Endodermal cell (in vitro differentiated cells): ENCODE results near the gene DPF3. TPM values are rescaled to one million over a fixed set of nuclear protein-coding genes. Genes with fewer than 3 reads are reported as not detected.
A peak's percentile ranks its signal among the peaks of the same experiment; 100 is the strongest.

Source experiments
- DNase-seq: peaks from one replicate; pipeline ENCODE4 v3.0.0-alpha.2; 2017
- H3K27ac ChIP-seq: 2 replicates; pipeline ENCODE4 v1.5.1; 2013; ENCODE audit warnings: mild to moderate bottlenecking, low read depth, low read length, moderate library complexity
- H3K27me3 ChIP-seq: 2 replicates; pipeline ENCODE4 v1.6.1; 2013; ENCODE audit warnings: mild to moderate bottlenecking, low read length, moderate library complexity; ENCODE audit not compliant: insufficient read depth, control insufficient read depth, poor library complexity, severe bottlenecking
- H3K36me3 ChIP-seq: 2 replicates; pipeline ENCODE4 v1.7.0; 2013; ENCODE audit warnings: mild to moderate bottlenecking, low read length, moderate library complexity; ENCODE audit not compliant: control insufficient read depth, insufficient read depth
- H3K4me1 ChIP-seq: one replicate; pipeline ENCODE4 v1.7.0; 2013; ENCODE audit warnings: low read length; ENCODE audit not compliant: control insufficient read depth, insufficient read depth
- H3K4me3 ChIP-seq: 2 replicates; pipeline ENCODE4 v1.5.1; 2013; ENCODE audit warnings: mild to moderate bottlenecking, low read length, moderate library complexity
- H3K9ac ChIP-seq: 2 replicates; pipeline ENCODE4 v1.6.1; 2013; ENCODE audit warnings: mild to moderate bottlenecking, low read length, moderate library complexity; ENCODE audit not compliant: poor library complexity, severe bottlenecking; ENCODE audit errors: extremely low read depth
- H3K9me3 ChIP-seq: 2 replicates; pipeline ENCODE4 v1.6.1; 2013; ENCODE audit warnings: mild to moderate bottlenecking, low read length, moderate library complexity; ENCODE audit not compliant: control insufficient read depth
- H3K27ac Mint-ChIP-seq: 2 replicates; pipeline ENCODE4 v1.8.0; 2020; ENCODE audit warnings: mixed read lengths
- H3K27me3 Mint-ChIP-seq: 2 replicates; pipeline ENCODE4 v1.8.0; 2021; ENCODE audit warnings: mild to moderate bottlenecking, mixed read lengths; ENCODE audit not compliant: insufficient read depth
- H3K36me3 Mint-ChIP-seq: 2 replicates; pipeline ENCODE4 v1.8.0; 2020; ENCODE audit warnings: low read depth, mixed read lengths
- H3K4me1 Mint-ChIP-seq: 2 replicates; pipeline ENCODE4 v1.8.0; 2020; ENCODE audit warnings: mixed read lengths
- H3K4me3 Mint-ChIP-seq: 2 replicates; pipeline ENCODE4 v1.8.0; 2020; ENCODE audit warnings: mild to moderate bottlenecking, moderate library complexity, mixed read lengths
- H3K9me3 Mint-ChIP-seq: 2 replicates; pipeline ENCODE4 v1.8.0; 2020; ENCODE audit warnings: mild to moderate bottlenecking, mixed read lengths
- WGBS, 2 experiments: methylation state at CpG; one replicate each; pipeline versions ENCODE4 v1.1.5 to v1.1.7; 2013; ENCODE audit warnings: missing lambda C conversion rate in 2 of 2, mixed read lengths in 1 of 2; ENCODE audit not compliant: insufficient coverage in 1 of 2, insufficient read length in 1 of 2; 5-methylcytosine and 5-hydroxymethylcytosine counted together
- total RNA-seq, 2 donors: library from RNA; stranded (reverse); fragmentation: NEBNext Ultra II Directional in 1 of 2; extraction: Animal tissue kit (Norgen Biotek cat#: 25700) in 1 of 2; gene quantifications; 2 replicates in 1 of 2; 3 replicates in 1 of 2; pipeline ENCODE4 v1.2.1, GENCODE V29; 2021
- TF ChIP-seq, protein P1 (sequence below): fragments of 200-600 bp; sonication (generic); conservative IDR thresholded peaks from 2 replicates; pipeline ENCODE4 v1.5.0; 2021; ENCODE audit warnings: antibody characterized with exemption, mild to moderate bottlenecking

The DPF3 gene
- total RNA-seq, 2 donors from 2014 or later, result not detected

- Mint-ChIP-seq H3K27me3 (peaks cover 22% of the 10 kb centered on the region), H3K27ac (no peak overlapping the region), H3K36me3 (peaks cover 8% of the 10 kb centered on the region), H3K9me3 (no peaks in the 10 kb centered on the region), H3K4me1 (peaks cover 2% of the 10 kb centered on the region), H3K4me3 (peak overlapping the region; percentile 79)
- Histone ChIP-seq H3K27ac (no peak overlapping the region), H3K9me3 (no peaks in the 10 kb centered on the region), H3K4me3 (peak overlapping the region; percentile 93), H3K9ac (no peak overlapping the region), H3K27me3 (no peaks in the 10 kb centered on the region), H3K4me1 (no peaks in the 10 kb centered on the region), H3K36me3 (peaks cover 4% of the 10 kb centered on the region)
- WGBS, 2 experiments, result 91 to 97% methylated on average over 21 to 22 of the region's 22 CpGs
- peak; percentile 47 for DNase-seq
- TF ChIP-seq, protein P1, sequence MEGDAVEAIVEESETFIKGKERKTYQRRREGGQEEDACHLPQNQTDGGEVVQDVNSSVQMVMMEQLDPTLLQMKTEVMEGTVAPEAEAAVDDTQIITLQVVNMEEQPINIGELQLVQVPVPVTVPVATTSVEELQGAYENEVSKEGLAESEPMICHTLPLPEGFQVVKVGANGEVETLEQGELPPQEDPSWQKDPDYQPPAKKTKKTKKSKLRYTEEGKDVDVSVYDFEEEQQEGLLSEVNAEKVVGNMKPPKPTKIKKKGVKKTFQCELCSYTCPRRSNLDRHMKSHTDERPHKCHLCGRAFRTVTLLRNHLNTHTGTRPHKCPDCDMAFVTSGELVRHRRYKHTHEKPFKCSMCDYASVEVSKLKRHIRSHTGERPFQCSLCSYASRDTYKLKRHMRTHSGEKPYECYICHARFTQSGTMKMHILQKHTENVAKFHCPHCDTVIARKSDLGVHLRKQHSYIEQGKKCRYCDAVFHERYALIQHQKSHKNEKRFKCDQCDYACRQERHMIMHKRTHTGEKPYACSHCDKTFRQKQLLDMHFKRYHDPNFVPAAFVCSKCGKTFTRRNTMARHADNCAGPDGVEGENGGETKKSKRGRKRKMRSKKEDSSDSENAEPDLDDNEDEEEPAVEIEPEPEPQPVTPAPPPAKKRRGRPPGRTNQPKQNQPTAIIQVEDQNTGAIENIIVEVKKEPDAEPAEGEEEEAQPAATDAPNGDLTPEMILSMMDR, result no peak
Observed at GRCh38 chr14:72925171-72925759, 31.4 kb upstream of the DPF3 start.

- no peaks in the 10 kb centered on the region for H3K27me3 ChIP-seq
- no peak overlapping the region for H3K27ac ChIP-seq
- Mint-ChIP-seq H3K27me3 (peaks cover 22% of the 10 kb centered on the region), H3K9me3 (no peaks in the 10 kb centered on the region), H3K27ac (no peak overlapping the region), H3K4me1 (peaks cover 2% of the 10 kb centered on the region), H3K36me3 (no peaks in the 10 kb centered on the region), H3K4me3 (no peak overlapping the region)
- TF ChIP-seq, protein P1, result no peak
- H3K4me1 ChIP-seq, result no peaks in the 10 kb centered on the region
- no peaks in the 10 kb centered on the region for H3K9me3 ChIP-seq
- DNase-seq, result peak; percentile 36
- WGBS, 2 experiments, result 91 to 93% methylated on average over 5 of the region's 5 CpGs
- no peaks in the 10 kb centered on the region for H3K36me3 ChIP-seq
- no peak overlapping the region for H3K4me3 ChIP-seq
- H3K9ac ChIP-seq, result no peak overlapping the region
Observed at GRCh38 chr14:72924337-72924736, 30.4 kb upstream of the DPF3 start.

- H3K27me3 ChIP-seq, result no peaks in the 10 kb centered on the region
- Mint-ChIP-seq H3K4me3 (no peak overlapping the region), H3K27me3 (peaks cover 22% of the 10 kb centered on the region), H3K9me3 (no peaks in the 10 kb centered on the region), H3K27ac (no peak overlapping the region), H3K36me3 (no peaks in the 10 kb centered on the region), H3K4me1 (no peaks in the 10 kb centered on the region)
- no peak overlapping the region for H3K9ac ChIP-seq
- no peaks in the 10 kb centered on the region for H3K36me3 ChIP-seq
- TF ChIP-seq, protein P1, result no peak
- H3K4me1 ChIP-seq, result no peaks in the 10 kb centered on the region
- H3K27ac ChIP-seq, result no peak overlapping the region
- no peaks in the 10 kb centered on the region for H3K9me3 ChIP-seq
- H3K4me3 ChIP-seq, result no peak overlapping the region
- DNase-seq, result no peak
Observed at GRCh38 chr14:72921396-72921795, 27.5 kb upstream of the DPF3 start.
